Activated T-helper 1 cell treated with anti-CD3 and anti-CD28 coated beads, Interleukin-12 subunit alpha, Interleukin-12 subunit beta, Interleukin-2, Interleukin-4 antibody, amounts not matched to agents 30 ng/mL and 10 ng/mL and 1 ng/mL, durations not matched to agents 14 hours and 24 hours and 36 hours (primary cell): Measurements from ENCODE around the gene WDR37. TPM values are rescaled to one million over a fixed set of nuclear protein-coding genes. Genes with fewer than 3 reads are reported as not detected.

Source experiments
- DNase-seq: peaks from one replicate; pipeline ENCODE4 v3.0.0; 2021; ENCODE audit warnings: low spot score
- H3K27ac Mint-ChIP-seq: one replicate; pipeline ENCODE4 v1.8.0; 2021; ENCODE audit warnings: mild to moderate bottlenecking, mixed read lengths
- H3K27me3 Mint-ChIP-seq: one replicate; pipeline ENCODE4 v1.8.0; 2022; ENCODE audit warnings: mild to moderate bottlenecking, moderate library complexity, mixed read lengths; ENCODE audit not compliant: insufficient read depth
- H3K36me3 Mint-ChIP-seq: one replicate; pipeline ENCODE4 v1.8.0; 2021; ENCODE audit warnings: low read depth, mixed read lengths
- H3K4me1 Mint-ChIP-seq: one replicate; pipeline ENCODE4 v1.8.0; 2021; ENCODE audit warnings: low read depth, mixed read lengths
- H3K4me3 Mint-ChIP-seq: one replicate; pipeline ENCODE4 v1.8.0; 2021; ENCODE audit warnings: mild to moderate bottlenecking, moderate library complexity, mixed read lengths
- H3K9me3 Mint-ChIP-seq: one replicate; pipeline ENCODE4 v1.8.0; 2021; ENCODE audit warnings: mixed read lengths
- intact Hi-C: fragments of 100-400 bp; cut with micrococcal nuclease; formaldehyde crosslinking; loops from one replicate; pipeline ENCODE4 v1.15.1; 2024
- total RNA-seq: library from RNA; stranded (reverse); gene quantifications from 2 replicates; pipeline ENCODE4 v1.2.3, GENCODE V29; 2022

The WDR37 gene
- total RNA-seq, 1 donor from 2014 or later, result 19.9 TPM

GRCh38 chr10:1168763-1169162, 112.6 kb downstream of the WDR37 start:
- peaks cover 5% of the 10 kb centered on the region for H3K27me3 Mint-ChIP-seq
- no peaks in the 10 kb centered on the region for H3K9me3 Mint-ChIP-seq
- intact Hi-C loops, result no loop called here
- no peak for DNase-seq
- H3K4me1 Mint-ChIP-seq, result no peaks in the 10 kb centered on the region
- H3K36me3 Mint-ChIP-seq, result no peaks in the 10 kb centered on the region
- H3K4me3 Mint-ChIP-seq, result no peak overlapping the region
- H3K27ac Mint-ChIP-seq, result no peak overlapping the region

DNA sequence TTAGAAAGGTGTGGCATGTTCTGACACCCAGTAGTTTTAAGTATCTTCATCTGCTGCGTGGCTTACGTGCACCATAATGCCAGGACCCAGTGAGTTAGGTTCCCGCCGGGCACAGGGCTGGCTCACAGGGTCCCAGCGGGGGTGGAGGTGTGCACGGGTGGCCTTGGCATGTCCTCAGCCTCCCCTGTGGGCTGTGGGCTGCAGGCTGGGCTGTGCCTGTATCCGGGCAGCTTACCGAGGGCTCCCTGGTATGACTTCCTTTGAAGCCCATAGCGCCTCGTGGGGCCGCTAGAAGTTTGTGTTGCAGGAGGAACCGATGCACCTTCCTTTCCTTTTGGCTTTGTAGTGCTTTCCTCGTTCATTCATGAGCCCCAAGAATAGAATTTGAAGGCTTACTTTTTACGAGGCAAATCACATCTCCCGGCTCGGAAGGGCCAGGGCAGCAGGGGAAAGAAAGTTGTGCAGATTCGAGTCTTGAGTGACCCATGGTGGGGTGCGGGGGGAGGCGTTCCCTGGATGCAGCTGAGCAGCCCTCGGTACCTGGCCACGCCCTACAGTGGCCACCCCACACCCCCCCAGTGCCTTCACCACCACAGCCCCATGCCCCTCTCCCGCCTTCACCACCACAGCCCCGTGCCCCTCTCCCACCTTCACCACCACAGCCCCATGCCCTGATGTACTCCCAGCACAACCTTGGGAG, 113.2 kb downstream of the WDR37 start:
- Mint-ChIP-seq H3K27ac (no peak overlapping the region), H3K4me1 (no peaks in the 10 kb centered on the region), H3K9me3 (no peaks in the 10 kb centered on the region), H3K4me3 (no peak overlapping the region), H3K36me3 (no peaks in the 10 kb centered on the region), H3K27me3 (peaks cover 5% of the 10 kb centered on the region)
- intact Hi-C loops, result no loop called here
- no peak for DNase-seq

DNA sequence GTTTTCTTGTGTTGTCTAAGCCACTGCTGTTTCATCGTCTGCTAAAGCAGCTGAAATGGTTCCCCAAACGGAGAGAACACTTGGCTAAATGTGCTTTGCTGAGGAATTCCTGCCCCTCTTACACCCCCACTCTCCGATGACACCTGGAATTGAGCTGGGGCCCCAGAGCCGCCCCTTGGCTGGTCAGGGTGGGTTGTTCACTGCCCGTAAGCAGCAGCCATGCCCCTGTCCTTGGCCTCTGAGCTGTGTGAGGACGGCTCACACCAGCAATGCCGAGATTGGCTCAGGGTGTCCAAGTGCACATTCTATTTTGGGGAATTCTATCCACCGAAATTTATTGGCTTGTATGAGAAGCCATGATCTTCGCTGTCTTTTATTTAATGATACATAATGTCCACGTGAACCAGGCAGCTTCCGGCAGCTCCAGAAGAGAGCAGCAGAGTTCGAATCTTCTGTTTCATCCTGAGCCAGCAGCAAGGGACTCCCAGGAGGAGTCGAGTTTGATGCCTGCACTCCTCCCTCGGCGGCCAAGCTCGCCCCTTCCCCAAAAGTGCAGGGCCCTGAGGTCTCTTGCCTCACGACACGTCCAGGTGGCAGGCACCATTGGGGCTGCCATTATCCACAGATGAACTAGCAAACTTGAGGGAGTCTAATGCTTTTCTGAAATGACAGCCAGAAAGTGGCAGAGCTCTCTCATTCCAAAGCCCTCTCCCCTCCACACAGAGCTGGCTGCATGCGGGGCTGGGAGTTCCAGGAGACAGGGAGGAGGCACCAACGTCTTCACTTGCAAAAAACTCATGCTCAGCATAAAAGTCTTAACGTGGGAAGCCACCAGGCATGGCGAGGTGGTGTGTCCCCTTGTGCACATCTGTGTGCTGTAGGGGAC, 114.0 kb downstream of the WDR37 start:
- Mint-ChIP-seq H3K27ac (no peak overlapping the region), H3K36me3 (no peaks in the 10 kb centered on the region)

DNA sequence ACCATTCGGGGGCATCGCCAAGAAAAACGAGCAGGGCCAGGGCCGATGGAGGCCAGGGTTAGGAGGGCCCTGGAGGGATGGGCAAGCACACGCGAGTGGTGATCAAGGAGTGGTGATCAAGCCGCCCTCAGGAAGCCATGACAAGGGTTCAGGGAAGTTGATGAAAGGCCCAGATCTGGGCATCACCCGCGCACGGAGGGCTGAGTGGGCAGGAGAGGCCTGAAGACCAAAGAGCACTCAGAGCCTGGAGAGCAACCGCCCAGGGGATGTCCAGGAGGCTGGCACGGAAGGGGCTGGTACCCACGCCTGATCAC, 114.6 kb downstream of the WDR37 start:
- Mint-ChIP-seq H3K4me1 (no peaks in the 10 kb centered on the region), H3K4me3 (no peak overlapping the region), H3K9me3 (no peaks in the 10 kb centered on the region), H3K27me3 (peaks cover 2% of the 10 kb centered on the region), H3K27ac (no peak overlapping the region), H3K36me3 (no peaks in the 10 kb centered on the region)
- intact Hi-C loops, result no loop called here
- no peak for DNase-seq

More for the DNA sequence above, 114.0 kb downstream of the WDR37 start:
- Mint-ChIP-seq H3K9me3 (no peaks in the 10 kb centered on the region), H3K4me3 (no peak overlapping the region), H3K27me3 (peaks cover 5% of the 10 kb centered on the region), H3K4me1 (no peaks in the 10 kb centered on the region)
- intact Hi-C loops, result no loop called here
- no peak for DNase-seq

DNA sequence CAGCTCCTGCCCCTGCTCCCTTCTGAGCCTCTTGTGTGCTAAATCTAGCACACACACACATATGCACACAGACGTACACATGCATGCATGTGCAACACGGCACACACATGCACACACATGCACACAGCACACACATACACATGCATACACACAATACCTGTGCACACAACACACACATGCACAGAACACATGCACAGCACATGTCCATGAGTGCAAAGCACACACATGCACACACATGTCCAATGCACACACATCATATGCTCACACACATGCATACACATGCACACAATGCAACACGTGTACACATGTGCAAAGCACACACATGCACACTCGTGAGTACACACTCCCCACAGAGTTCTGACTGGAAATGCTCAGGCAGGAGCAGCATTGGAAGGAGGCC, 115.0 kb downstream of the WDR37 start:
- no peak overlapping the region for H3K27ac Mint-ChIP-seq
- no peaks in the 10 kb centered on the region for H3K36me3 Mint-ChIP-seq
- no peaks in the 10 kb centered on the region for H3K27me3 Mint-ChIP-seq
- H3K4me3 Mint-ChIP-seq, result no peak overlapping the region
- intact Hi-C loops, result no loop called here
- DNase-seq, result no peak
- no peaks in the 10 kb centered on the region for H3K4me1 Mint-ChIP-seq
- H3K9me3 Mint-ChIP-seq, result no peaks in the 10 kb centered on the region

DNA sequence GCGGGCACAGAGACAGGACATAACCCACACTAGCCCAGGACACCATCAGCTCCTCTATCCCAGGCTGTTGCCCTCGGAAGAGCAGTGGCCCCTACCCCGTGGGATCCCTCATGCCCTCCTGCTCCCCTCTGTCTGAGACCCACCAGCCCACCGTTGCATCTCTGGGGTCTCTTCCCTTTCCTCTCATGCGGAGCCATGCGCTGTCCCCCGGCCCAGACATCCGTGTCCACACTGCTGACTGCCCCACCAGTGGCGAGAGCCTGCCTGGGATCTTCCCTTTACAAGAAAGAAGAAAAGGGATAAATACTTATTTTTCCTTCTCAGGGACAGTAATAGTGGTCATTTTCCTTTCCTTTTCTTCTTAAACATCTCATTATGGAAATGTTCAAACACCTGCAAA, 115.4 kb downstream of the WDR37 start:
- H3K27ac Mint-ChIP-seq, result no peak overlapping the region
- H3K27me3 Mint-ChIP-seq, result no peaks in the 10 kb centered on the region
- H3K4me1 Mint-ChIP-seq, result no peaks in the 10 kb centered on the region
- intact Hi-C loops, result no loop called here
- H3K36me3 Mint-ChIP-seq, result no peaks in the 10 kb centered on the region
- H3K9me3 Mint-ChIP-seq, result no peaks in the 10 kb centered on the region
- no peak for DNase-seq
- no peak overlapping the region for H3K4me3 Mint-ChIP-seq

GRCh38 chr10:1172256-1172984, 116.2 kb downstream of the WDR37 start:
- no peak for DNase-seq
- Mint-ChIP-seq H3K9me3 (no peaks in the 10 kb centered on the region), H3K36me3 (no peaks in the 10 kb centered on the region), H3K27ac (no peak overlapping the region), H3K4me1 (no peaks in the 10 kb centered on the region), H3K27me3 (no peaks in the 10 kb centered on the region), H3K4me3 (no peak overlapping the region)
- intact Hi-C loops, result no loop called here

- intact Hi-C loops, result no loop called here
- Mint-ChIP-seq H3K36me3 (no peaks in the 10 kb centered on the region), H3K27me3 (peaks cover 2% of the 10 kb centered on the region), H3K27ac (no peak overlapping the region), H3K9me3 (no peaks in the 10 kb centered on the region), H3K4me1 (no peaks in the 10 kb centered on the region), H3K4me3 (no peak overlapping the region)
- no peak for DNase-seq
Observed at GRCh38 chr10:1173091-1173490, 116.9 kb downstream of the WDR37 start.

DNA sequence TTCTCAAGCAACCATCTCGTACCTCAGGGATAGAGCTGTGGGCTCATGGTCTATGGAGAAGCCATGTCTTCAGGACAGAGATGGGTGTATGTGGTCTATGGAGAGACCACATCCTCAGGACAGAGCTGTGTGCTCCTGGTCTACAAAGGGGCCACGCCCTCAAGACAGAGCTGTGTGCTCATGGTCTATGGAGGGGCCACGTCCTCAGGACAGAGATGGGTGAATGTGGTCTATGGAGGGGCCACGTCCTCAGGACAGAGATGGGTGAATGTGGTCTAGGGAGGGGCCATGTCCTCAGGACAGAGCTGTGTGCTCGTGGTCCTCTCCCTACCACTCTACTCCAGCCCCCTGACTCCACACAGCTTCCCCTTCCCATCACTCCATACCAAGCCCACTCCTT, 117.8 kb downstream of the WDR37 start:
- Mint-ChIP-seq H3K4me3 (no peak overlapping the region), H3K9me3 (no peaks in the 10 kb centered on the region), H3K27me3 (peaks cover 2% of the 10 kb centered on the region), H3K4me1 (no peaks in the 10 kb centered on the region), H3K27ac (no peak overlapping the region), H3K36me3 (no peaks in the 10 kb centered on the region)
- intact Hi-C loops, result no loop called here
- DNase-seq, result no peak

GRCh38 chr10:1175956-1176565, 119.9 kb downstream of the WDR37 start:
- H3K4me3 Mint-ChIP-seq, result no peak overlapping the region
- no peak for DNase-seq
- H3K4me1 Mint-ChIP-seq, result no peaks in the 10 kb centered on the region
- H3K36me3 Mint-ChIP-seq, result no peaks in the 10 kb centered on the region
- H3K27ac Mint-ChIP-seq, result no peak overlapping the region
- intact Hi-C loops, result no loop called here
- peaks cover 2% of the 10 kb centered on the region for H3K27me3 Mint-ChIP-seq
- no peaks in the 10 kb centered on the region for H3K9me3 Mint-ChIP-seq

GRCh38 chr10:1177936-1178335, 121.8 kb downstream of the WDR37 start:
- Mint-ChIP-seq H3K4me1 (no peaks in the 10 kb centered on the region), H3K27ac (no peak overlapping the region), H3K36me3 (no peaks in the 10 kb centered on the region), H3K9me3 (no peaks in the 10 kb centered on the region), H3K27me3 (peaks cover 2% of the 10 kb centered on the region), H3K4me3 (no peak overlapping the region)
- DNase-seq, result no peak
- intact Hi-C loops, result no loop called here

DNA sequence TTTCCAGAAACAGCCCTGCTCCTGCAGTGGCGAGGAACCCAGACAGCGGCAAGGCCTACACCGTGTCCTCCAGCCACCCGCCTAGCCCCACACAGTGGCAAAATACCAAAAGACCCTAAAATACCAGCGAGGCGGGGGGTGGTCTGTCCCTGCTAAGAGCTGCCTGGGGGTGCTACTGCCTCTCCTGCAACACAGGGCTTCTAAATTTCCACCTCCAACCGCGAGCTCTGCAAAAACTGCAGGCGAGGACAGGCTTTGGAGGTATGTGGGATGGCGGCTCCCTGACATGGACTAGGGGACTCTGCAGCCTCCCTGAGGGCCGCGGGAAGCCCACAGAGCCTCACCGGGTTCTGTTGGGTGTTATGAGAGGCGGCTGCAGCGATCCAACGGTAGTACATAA, 122.3 kb downstream of the WDR37 start:
- Mint-ChIP-seq H3K36me3 (no peaks in the 10 kb centered on the region), H3K4me1 (no peaks in the 10 kb centered on the region)
- intact Hi-C loops, result no loop called here

More for the DNA sequence above, 122.3 kb downstream of the WDR37 start:
- Mint-ChIP-seq H3K9me3 (no peaks in the 10 kb centered on the region), H3K4me3 (no peak overlapping the region), H3K27ac (no peak overlapping the region), H3K27me3 (peaks cover 4% of the 10 kb centered on the region)
- DNase-seq, result no peak
